ENCODE measurements around the gene ADAP1.

The ADAP1 gene

DNA sequence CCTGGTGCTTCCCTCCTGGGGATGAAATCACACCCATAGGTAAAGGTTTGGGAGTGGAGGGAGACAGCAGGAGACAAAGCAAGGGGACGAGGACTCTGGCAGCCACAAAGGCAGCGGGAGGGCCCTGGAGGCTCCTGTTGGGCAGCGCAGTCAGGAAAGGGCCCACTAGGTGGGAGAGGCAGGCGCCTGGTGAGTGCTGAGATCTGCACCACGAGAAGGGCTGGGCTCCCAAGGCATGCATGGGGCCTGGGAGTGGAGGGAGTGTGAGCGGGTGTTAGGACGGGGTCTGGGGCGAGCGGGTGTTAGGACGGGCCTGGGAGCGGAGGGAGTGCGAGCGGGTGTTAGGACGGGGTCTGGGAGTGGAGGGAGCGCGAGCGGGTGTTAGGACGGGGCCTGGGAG, 65.1 kb downstream of the ADAP1 start:
- Histone ChIP-seq H3K27ac (no peak overlapping the region), H3K4me3 (no peak overlapping the region)
- no peak for DNase-seq (ENCODE audit: low spot score)
- no peak for TF ChIP-seq CTCF (IDR thresholded peaks at IDR 0.05)

- TF ChIP-seq CTCF (IDR thresholded peaks at IDR 0.05): no peak
- Histone ChIP-seq H3K27ac (no peak overlapping the region), H3K4me3 (no peak overlapping the region)
- DNase-seq (ENCODE audit: low spot score): no peak
These were observed 65.5 kb downstream of the ADAP1 start for GRCh38 chr7:889025-889390.

DNA sequence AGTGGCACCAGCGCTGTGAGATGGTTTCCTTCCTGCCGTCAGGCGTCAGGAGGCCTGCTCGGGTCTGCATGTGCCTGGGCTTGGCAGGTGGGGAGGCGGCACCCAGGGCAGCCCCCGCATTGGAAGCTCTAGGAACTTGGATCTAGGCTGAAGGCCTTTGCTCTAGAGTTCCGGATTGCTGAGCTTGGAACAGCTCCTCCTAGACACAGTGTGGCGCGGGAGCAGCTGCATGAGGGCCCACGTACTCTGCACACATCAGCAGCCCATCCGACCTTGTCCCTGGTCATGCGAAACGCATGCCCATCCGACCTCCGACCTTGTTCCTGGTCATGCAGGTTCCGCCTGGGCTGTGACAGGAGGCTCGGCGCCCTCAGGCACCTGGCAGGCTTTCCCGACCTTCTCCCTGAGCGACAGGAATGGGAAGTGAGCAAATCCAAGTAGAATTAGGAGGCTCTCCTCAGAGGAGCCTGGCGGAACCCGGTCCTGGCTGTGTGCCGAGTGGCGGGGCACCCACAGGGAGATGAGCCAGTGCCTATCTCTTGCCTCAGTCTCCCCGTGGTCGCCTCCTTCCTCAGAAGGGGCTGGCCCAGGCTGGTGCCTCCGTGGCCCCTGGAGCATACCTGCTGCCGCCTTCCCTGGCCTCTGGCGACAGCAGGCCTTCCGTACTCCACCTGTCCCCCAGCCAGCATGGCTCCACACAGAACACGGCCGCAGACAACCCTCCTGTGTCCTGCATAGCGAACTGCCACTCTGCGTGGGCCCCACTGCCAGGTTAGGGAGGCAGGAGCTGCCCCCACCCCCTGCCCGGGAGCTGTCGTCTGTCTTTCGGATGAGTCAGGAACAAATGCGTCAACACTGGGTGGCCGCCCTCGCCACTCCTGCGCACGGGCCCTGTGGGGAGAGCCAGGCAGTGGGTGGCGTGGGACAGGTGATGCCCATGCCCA, 66.1 kb downstream of the ADAP1 start:
- Histone ChIP-seq H3K27ac (no peak overlapping the region), H3K4me3 (no peak overlapping the region)
- no peak for DNase-seq (ENCODE audit: low spot score)
- TF ChIP-seq CTCF (IDR thresholded peaks at IDR 0.05): no peak

DNA sequence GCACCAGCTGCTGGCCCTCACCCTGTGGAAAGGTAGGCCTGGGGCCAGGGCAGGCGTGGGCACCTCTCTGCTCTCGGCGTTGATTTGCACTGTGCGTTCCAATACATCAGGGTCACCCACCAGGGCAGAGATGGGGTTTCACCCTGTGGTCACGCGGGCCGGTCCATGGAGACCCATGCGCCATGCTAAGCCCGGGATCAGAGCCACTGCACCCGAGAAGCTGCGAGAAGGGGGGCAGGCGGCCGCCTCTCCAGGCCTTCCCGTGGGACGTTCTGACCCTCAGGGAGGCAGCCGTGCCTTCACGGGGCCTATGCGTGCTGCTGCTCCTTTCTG, 67.0 kb downstream of the ADAP1 start:
- no peak for TF ChIP-seq CTCF (IDR thresholded peaks at IDR 0.05)
- DNase-seq (ENCODE audit: low spot score): no peak
- H3K4me3 ChIP-seq: no peak overlapping the region
- H3K27ac ChIP-seq: no peak overlapping the region

- DNase-seq (ENCODE audit: low spot score): no peak
- no peak for TF ChIP-seq CTCF (IDR thresholded peaks at IDR 0.05)
- Histone ChIP-seq H3K27ac (no peak overlapping the region), H3K4me3 (no peak overlapping the region)
These were observed 67.6 kb downstream of the ADAP1 start for GRCh38 chr7:886626-887487.

DNA sequence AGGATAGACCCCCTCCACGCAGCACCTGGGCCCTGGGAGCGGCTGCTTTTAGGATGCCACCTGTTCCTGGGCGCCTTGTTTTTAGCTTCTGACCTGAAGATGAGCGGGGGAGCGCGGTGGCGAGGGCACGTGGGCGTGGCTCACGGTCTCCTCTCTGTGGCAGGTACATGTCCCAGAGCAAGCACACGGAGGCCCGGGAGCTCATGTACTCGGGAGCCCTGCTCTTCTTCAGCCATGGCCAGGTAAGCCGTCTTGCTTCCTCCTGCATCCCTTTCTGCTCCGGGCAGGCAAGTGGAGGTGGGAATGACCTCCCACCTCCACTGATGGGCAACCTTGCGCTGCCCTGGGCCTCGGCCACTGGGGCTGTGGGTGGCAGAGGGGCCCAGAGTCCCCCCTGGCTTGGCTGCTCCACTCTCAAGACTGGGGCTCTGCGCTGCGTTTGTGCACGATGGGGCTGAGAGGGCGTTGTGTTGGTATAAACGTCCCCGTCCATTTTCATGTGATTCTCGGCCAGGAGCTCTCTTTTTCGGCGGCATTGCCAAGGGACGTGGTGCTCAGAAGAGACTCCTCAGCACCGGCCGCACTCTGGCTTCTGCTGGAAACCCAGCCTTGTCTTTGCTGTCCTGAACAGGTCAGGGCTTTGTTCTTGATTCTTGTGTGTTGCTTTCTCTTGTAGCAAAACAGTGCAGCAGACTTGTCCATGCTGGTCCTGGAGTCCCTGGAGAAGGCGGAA, 68.4 kb downstream of the ADAP1 start:
- DNase-seq (ENCODE audit: low spot score): no peak
- no peak for TF ChIP-seq CTCF (IDR thresholded peaks at IDR 0.05)
- no peak overlapping the region for H3K27ac ChIP-seq

More for the DNA sequence above, 68.4 kb downstream of the ADAP1 start:
- H3K4me3 ChIP-seq: no peak overlapping the region

Measured in coronary artery (tissue), 2 donors.